WTC11 (cell line): ENCODE results near the gene LPAR2. TPM values are rescaled to one million over a fixed set of nuclear protein-coding genes. Genes with fewer than 3 reads are reported as not detected.

Experiments used
- ATAC-seq: fragments of 200-7000 bp; cut with Tn5 transposase; 2 replicates; pipeline ENCODE4 v1.10.0; 2021; ENCODE audit warnings: mild to moderate bottlenecking, moderate library complexity
- CTCF ChIA-PET: fragments of 300-600 bp; sonication (Branson Sonifier 250); formaldehyde crosslinking; loops from one replicate; lab custom pipeline; 2021; ENCODE audit warnings: antibody characterized with exemption; lab: Charles Lee
- POLR2A ChIA-PET: fragments of 350-600 bp; sonication (Branson Sonifier 250); formaldehyde crosslinking; loops from one replicate; lab custom pipeline; 2021; ENCODE audit warnings: antibody characterized with exemption; lab: Charles Lee
- DNase-seq: peaks from one replicate; pipeline ENCODE4 v3.0.0; 2021; ENCODE audit warnings: low spot score
- H3K27ac Mint-ChIP-seq: 2 replicates; pipeline ENCODE4 v1.8.0; 2021; ENCODE audit warnings: mixed read lengths
- H3K27me3 Mint-ChIP-seq: 2 replicates; pipeline ENCODE4 v1.8.0; 2021; ENCODE audit warnings: low read depth, mild to moderate bottlenecking, moderate library complexity, mixed read lengths
- H3K36me3 Mint-ChIP-seq: 2 replicates; pipeline ENCODE4 v1.8.0; 2021; ENCODE audit warnings: mixed read lengths
- H3K4me1 Mint-ChIP-seq: 2 replicates; pipeline ENCODE4 v1.8.0; 2022; ENCODE audit warnings: mixed read lengths
- H3K4me3 Mint-ChIP-seq: 2 replicates; pipeline ENCODE4 v1.8.0; 2021; ENCODE audit warnings: mild to moderate bottlenecking, moderate library complexity, mixed read lengths
- H3K9me3 Mint-ChIP-seq: 2 replicates; pipeline ENCODE4 v1.8.0; 2021; ENCODE audit warnings: mixed read lengths
- E2F5 ChIP-seq: sonication (generic); formaldehyde crosslinking; IDR thresholded peaks from 2 replicates; pipeline ENCODE4 v1.8.1; 2022; ENCODE audit warnings: mild to moderate bottlenecking, moderate library complexity, missing genetic modification reagents
- ESRRA ChIP-seq: sonication (generic); formaldehyde crosslinking; IDR thresholded peaks from 2 replicates; pipeline ENCODE4 v1.8.1; 2022; ENCODE audit warnings: mild to moderate bottlenecking, missing genetic modification reagents, borderline replicate concordance
- FOXP1 ChIP-seq: sonication (generic); formaldehyde crosslinking; IDR thresholded peaks from 2 replicates; pipeline ENCODE4 v1.8.0; 2022; ENCODE audit warnings: missing genetic modification reagents, mild to moderate bottlenecking, moderate library complexity, borderline replicate concordance
- GTF2I ChIP-seq: fragments of 250-450 bp; sonication (Bioruptor Pico); conservative IDR thresholded peaks from 2 replicates; pipeline ENCODE4 v1.4.0; 2021; ENCODE audit warnings: mild to moderate bottlenecking
- MAX ChIP-seq: sonication (generic); formaldehyde crosslinking; IDR thresholded peaks from 2 replicates; pipeline ENCODE4 v1.8.0; 2022; ENCODE audit warnings: mild to moderate bottlenecking, missing genetic modification reagents
- MLX ChIP-seq: sonication (generic); formaldehyde crosslinking; IDR thresholded peaks from 2 replicates; pipeline ENCODE4 v1.8.1; 2023; ENCODE audit warnings: mild to moderate bottlenecking, missing genetic modification reagents, moderate library complexity
- MXD4 ChIP-seq: fragments of 250-450 bp; sonication (Bioruptor Pico); IDR thresholded peaks from 2 replicates; pipeline ENCODE4 v1.8.0; 2021; ENCODE audit warnings: mild to moderate bottlenecking, moderate library complexity, borderline replicate concordance
- NFYB ChIP-seq: sonication (generic); formaldehyde crosslinking; conservative IDR thresholded peaks from 2 replicates; pipeline ENCODE4 v1.8.0; 2022; ENCODE audit warnings: low read depth, missing genetic modification reagents
- NR2C2 ChIP-seq: sonication (generic); formaldehyde crosslinking; IDR thresholded peaks from 2 replicates; pipeline ENCODE4 v1.8.0; 2022; ENCODE audit warnings: mild to moderate bottlenecking, missing genetic modification reagents
- NR3C1 ChIP-seq: sonication (generic); formaldehyde crosslinking; conservative IDR thresholded peaks from 2 replicates; pipeline ENCODE4 v1.8.1; 2023; ENCODE audit warnings: low read depth, mild to moderate bottlenecking, missing genetic modification reagents
- RELA ChIP-seq: sonication (generic); formaldehyde crosslinking; IDR thresholded peaks from 2 replicates; pipeline ENCODE4 v1.8.1; 2022; ENCODE audit warnings: missing genetic modification reagents, mild to moderate bottlenecking, borderline replicate concordance
- SP1 ChIP-seq: sonication (generic); formaldehyde crosslinking; conservative IDR thresholded peaks from 2 replicates; pipeline ENCODE4 v1.8.1; 2022; ENCODE audit warnings: missing genetic modification reagents
- TEAD1 ChIP-seq: sonication (generic); formaldehyde crosslinking; IDR thresholded peaks from 2 replicates; pipeline ENCODE4 v1.8.0; 2022; ENCODE audit warnings: mild to moderate bottlenecking, missing genetic modification reagents
- ZNF121 ChIP-seq: sonication (generic); formaldehyde crosslinking; IDR thresholded peaks from 2 replicates; pipeline ENCODE4 v1.8.0; 2023; ENCODE audit warnings: missing genetic modification reagents
- ZNF232 ChIP-seq: sonication (generic); formaldehyde crosslinking; IDR thresholded peaks from 2 replicates; pipeline ENCODE4 v1.8.0; 2022; ENCODE audit warnings: mild to moderate bottlenecking, missing genetic modification reagents
- ZSCAN18 ChIP-seq: fragments of 250-450 bp; sonication (Bioruptor Pico); IDR thresholded peaks from 2 replicates; pipeline ENCODE4 v2.1.2; 2022; ENCODE audit warnings: mild to moderate bottlenecking, moderate library complexity
- total RNA-seq: library from RNA; stranded (reverse); gene quantifications from 3 replicates; pipeline ENCODE4 v1.2.3, GENCODE V29; 2021
- TF ChIP-seq, protein P1 (sequence below): sonication (generic); formaldehyde crosslinking; IDR thresholded peaks from 2 replicates; pipeline ENCODE4 v1.8.0; 2023; ENCODE audit warnings: missing genetic modification reagents
- TF ChIP-seq, protein P2 (sequence below): fragments of 250-450 bp; sonication (Bioruptor Pico); IDR thresholded peaks from 2 replicates; pipeline ENCODE4 v1.9.0; 2021; ENCODE audit warnings: moderate library complexity, mild to moderate bottlenecking, inconsistent platforms, borderline replicate concordance
- TF ChIP-seq, protein P3 (sequence below): fragments of 250-450 bp; sonication (Bioruptor Pico); IDR thresholded peaks from 2 replicates; pipeline ENCODE4 v1.8.0; 2021; ENCODE audit warnings: mild to moderate bottlenecking
- TF ChIP-seq, protein P4 (sequence below): fragments of 250-450 bp; sonication (Bioruptor Pico); IDR thresholded peaks from 2 replicates; pipeline ENCODE4 v1.9.0; 2021; ENCODE audit warnings: mild to moderate bottlenecking, borderline replicate concordance

The LPAR2 gene
- total RNA-seq, 1 experiment from 2014 or later, result 44.5 TPM

DNA sequence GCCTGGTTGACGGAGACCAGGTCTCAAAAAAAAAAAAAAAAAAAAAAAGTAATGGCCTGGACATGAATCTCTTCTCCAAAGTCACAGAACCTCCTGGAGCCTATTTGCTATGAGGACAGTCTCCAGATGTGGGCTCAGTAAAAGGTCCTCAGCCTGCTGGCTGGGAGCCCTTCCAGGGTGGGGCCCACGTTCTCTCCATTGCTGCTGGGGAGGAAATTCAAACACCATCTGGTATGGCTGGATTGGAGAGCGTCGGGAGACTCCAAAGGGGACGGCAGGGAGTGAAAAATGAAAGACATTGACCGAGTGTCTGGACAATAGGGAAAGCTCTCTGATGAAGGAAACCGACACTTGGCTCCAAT is 8.2 kb downstream of the LPAR2 start (continued):
- TF ChIP-seq ESRRA (CRISPR knock-in tag) (no peak), TEAD1 (no peak)
- TF ChIP-seq, protein P1, sequence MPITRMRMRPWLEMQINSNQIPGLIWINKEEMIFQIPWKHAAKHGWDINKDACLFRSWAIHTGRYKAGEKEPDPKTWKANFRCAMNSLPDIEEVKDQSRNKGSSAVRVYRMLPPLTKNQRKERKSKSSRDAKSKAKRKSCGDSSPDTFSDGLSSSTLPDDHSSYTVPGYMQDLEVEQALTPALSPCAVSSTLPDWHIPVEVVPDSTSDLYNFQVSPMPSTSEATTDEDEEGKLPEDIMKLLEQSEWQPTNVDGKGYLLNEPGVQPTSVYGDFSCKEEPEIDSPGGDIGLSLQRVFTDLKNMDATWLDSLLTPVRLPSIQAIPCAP (CRISPR knock-in tag), result no peak

DNA sequence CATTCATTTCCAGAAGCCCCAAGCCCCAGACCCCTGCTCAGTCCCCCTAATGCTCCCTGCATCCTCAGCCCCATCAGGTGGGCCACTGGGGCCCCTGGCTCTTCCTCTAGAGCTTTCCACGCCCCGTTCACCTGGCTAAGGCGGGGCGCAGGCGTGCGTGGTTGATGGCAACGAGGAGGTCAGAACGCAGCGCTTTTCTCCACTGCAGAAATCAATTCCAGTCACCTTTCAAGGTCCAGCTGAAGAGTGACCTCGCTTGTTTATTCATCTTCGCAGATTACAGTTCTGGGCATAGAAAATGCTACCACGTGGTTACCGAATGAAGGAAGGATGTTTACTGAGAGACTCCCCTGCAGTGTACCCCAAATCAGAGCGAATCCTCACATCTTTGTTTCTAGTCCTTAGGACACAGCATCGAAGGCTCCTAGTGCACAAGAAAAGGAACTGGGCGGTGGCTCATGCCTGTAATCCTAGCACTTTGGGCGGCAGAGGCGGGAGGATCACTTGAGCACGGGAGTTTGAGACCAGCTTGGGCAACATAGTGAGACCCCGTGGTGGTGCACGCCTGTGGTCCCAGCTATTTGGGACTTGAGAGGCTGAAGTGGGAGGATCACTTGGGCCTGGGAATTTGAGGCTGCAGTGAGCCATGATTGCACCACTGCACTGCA is 8.7 kb downstream of the LPAR2 start:
- ChIA-PET CTCF (interaction anchor here (1.1 to 4.7 kb wide), 4 partner anchors 9 to 87 kb away, joined by 6 to 24 read pairs (median 8); partner anchors contain the start of gene GMIP), POLR2A (interaction anchor here (0.8 to 1.1 kb wide), 2 partner anchors 9 to 14 kb away, joined by 3 to 5 read pairs; partner anchors contain the start of gene LPAR2)
- H3K27ac Mint-ChIP-seq, result no peak overlapping the region
- peaks cover 29% of the 10 kb centered on the region for H3K27me3 Mint-ChIP-seq
- peaks cover 8% of the 10 kb centered on the region for H3K36me3 Mint-ChIP-seq
- no peaks in the 10 kb centered on the region for H3K9me3 Mint-ChIP-seq
- no peak for DNase-seq
- H3K4me1 Mint-ChIP-seq, result peaks cover 13% of the 10 kb centered on the region
- TF ChIP-seq ZNF121 (CRISPR knock-in tag) (peak; percentile 92), GTF2I (CRISPR knock-in tag) (no peak)
- ATAC-seq, result peak; percentile 2; the same call in 1 of the 2 replicates
- peak overlapping the region; percentile 73 for H3K4me3 Mint-ChIP-seq

GRCh38 chr19:19618219-19619051 is 9.6 kb downstream of the LPAR2 start, which contains the start of gene PBX4:
PBX4 (minus strand) TSS chr19:19618687; CDS start chr19:19618629, 58 bp downstream.
- peaks cover 29% of the 10 kb centered on the region for H3K27me3 Mint-ChIP-seq
- H3K4me3 Mint-ChIP-seq, result peak within 1 kb of the TSS; percentile 73
- H3K4me1 Mint-ChIP-seq, result peaks cover 13% of the 10 kb centered on the region
- no peaks in the 10 kb centered on the region; the same call in 1 of the 2 replicates for H3K36me3 Mint-ChIP-seq
- H3K27ac Mint-ChIP-seq, result no peak within 1 kb of the TSS
- peak; percentile 99 for DNase-seq
- ChIA-PET CTCF (interaction anchor here (1.1 to 4.7 kb wide), 4 partner anchors 10 to 87 kb away, joined by 6 to 24 read pairs (median 8); partner anchors contain the start of gene GMIP), POLR2A (interaction anchor here (0.8 to 1.1 kb wide), 2 partner anchors 10 to 13 kb away, joined by 3 to 5 read pairs; partner anchors contain the start of gene LPAR2)
- ATAC-seq, result peak; percentile 98
- no peaks in the 10 kb centered on the region for H3K9me3 Mint-ChIP-seq
- TF ChIP-seq MAX (CRISPR knock-in tag) (no peak), ZSCAN18 (no peak), RELA (CRISPR knock-in tag) (no peak), ZNF121 (CRISPR knock-in tag) (no peak), ZNF232 (CRISPR knock-in tag) (no peak), NFYB (CRISPR knock-in tag) (peak; percentile 45; the same call in 1 of the 2 replicates), FOXP1 (CRISPR knock-in tag) (peak; percentile 52; the same call in 1 of the 2 replicates), NR2C2 (no peak), NR3C1 (no peak), SP1 (CRISPR knock-in tag) (peak; percentile 89), MLX (CRISPR knock-in tag) (no peak), MXD4 (CRISPR knock-in tag) (no peak), E2F5 (CRISPR knock-in tag) (no peak)
- TF ChIP-seq, protein P2, sequence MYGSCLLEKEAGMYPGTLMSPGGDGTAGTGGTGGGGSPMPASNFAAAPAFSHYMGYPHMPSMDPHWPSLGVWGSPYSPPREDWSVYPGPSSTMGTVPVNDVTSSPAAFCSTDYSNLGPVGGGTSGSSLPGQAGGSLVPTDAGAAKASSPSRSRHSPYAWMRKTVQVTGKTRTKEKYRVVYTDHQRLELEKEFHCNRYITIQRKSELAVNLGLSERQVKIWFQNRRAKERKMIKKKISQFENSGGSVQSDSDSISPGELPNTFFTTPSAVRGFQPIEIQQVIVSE (CRISPR knock-in tag), result no peak
- TF ChIP-seq, protein P3, sequence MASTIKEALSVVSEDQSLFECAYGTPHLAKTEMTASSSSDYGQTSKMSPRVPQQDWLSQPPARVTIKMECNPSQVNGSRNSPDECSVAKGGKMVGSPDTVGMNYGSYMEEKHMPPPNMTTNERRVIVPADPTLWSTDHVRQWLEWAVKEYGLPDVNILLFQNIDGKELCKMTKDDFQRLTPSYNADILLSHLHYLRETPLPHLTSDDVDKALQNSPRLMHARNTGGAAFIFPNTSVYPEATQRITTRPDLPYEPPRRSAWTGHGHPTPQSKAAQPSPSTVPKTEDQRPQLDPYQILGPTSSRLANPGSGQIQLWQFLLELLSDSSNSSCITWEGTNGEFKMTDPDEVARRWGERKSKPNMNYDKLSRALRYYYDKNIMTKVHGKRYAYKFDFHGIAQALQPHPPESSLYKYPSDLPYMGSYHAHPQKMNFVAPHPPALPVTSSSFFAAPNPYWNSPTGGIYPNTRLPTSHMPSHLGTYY, result no peak
- TF ChIP-seq, protein P4, sequence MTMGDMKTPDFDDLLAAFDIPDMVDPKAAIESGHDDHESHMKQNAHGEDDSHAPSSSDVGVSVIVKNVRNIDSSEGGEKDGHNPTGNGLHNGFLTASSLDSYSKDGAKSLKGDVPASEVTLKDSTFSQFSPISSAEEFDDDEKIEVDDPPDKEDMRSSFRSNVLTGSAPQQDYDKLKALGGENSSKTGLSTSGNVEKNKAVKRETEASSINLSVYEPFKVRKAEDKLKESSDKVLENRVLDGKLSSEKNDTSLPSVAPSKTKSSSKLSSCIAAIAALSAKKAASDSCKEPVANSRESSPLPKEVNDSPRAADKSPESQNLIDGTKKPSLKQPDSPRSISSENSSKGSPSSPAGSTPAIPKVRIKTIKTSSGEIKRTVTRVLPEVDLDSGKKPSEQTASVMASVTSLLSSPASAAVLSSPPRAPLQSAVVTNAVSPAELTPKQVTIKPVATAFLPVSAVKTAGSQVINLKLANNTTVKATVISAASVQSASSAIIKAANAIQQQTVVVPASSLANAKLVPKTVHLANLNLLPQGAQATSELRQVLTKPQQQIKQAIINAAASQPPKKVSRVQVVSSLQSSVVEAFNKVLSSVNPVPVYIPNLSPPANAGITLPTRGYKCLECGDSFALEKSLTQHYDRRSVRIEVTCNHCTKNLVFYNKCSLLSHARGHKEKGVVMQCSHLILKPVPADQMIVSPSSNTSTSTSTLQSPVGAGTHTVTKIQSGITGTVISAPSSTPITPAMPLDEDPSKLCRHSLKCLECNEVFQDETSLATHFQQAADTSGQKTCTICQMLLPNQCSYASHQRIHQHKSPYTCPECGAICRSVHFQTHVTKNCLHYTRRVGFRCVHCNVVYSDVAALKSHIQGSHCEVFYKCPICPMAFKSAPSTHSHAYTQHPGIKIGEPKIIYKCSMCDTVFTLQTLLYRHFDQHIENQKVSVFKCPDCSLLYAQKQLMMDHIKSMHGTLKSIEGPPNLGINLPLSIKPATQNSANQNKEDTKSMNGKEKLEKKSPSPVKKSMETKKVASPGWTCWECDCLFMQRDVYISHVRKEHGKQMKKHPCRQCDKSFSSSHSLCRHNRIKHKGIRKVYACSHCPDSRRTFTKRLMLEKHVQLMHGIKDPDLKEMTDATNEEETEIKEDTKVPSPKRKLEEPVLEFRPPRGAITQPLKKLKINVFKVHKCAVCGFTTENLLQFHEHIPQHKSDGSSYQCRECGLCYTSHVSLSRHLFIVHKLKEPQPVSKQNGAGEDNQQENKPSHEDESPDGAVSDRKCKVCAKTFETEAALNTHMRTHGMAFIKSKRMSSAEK (CRISPR knock-in tag), result no peak
